Astrocyte (in vitro differentiated cells and primary cell): ENCODE results near the gene SMIM21. TPM values are rescaled to one million over a fixed set of nuclear protein-coding genes. Genes with fewer than 3 reads are reported as not detected.

Experiments
- DNase-seq: peaks from one replicate; pipeline ENCODE4 v3.0.0-alpha.2; 2010; ENCODE audit warnings: low read depth
- FAIRE-seq: peaks from 2 replicates; lab custom pipeline; 2011; peaks lifted over from hg19 to GRCh38; lab: Jason Lieb, UNC
- H2AFZ ChIP-seq: 2 replicates; pipeline ENCODE4 v1.6.0; 2012; ENCODE audit warnings: low read depth, low read length, inconsistent platforms
- H3K27ac ChIP-seq: 2 replicates; pipeline ENCODE4 v1.5.1; 2011; ENCODE audit warnings: low read depth, low read length, inconsistent platforms
- H3K27me3 ChIP-seq: 2 replicates; pipeline ENCODE4 v1.6.0; 2011; ENCODE audit warnings: low read length, inconsistent platforms; ENCODE audit not compliant: insufficient read depth
- H3K36me3 ChIP-seq: 2 replicates; pipeline ENCODE4 v1.5.1; 2011; ENCODE audit warnings: low read length, inconsistent platforms; ENCODE audit not compliant: insufficient read depth
- H3K4me1 ChIP-seq: 2 replicates; pipeline ENCODE4 v1.5.1; 2011; ENCODE audit warnings: low read length, inconsistent platforms; ENCODE audit not compliant: insufficient read depth
- H3K4me2 ChIP-seq: 2 replicates; pipeline ENCODE4 v1.6.0; 2012; ENCODE audit warnings: low read length, inconsistent platforms
- H3K4me3 ChIP-seq: 2 replicates; pipeline ENCODE4 v1.5.1; 2011; ENCODE audit warnings: low read depth, mild to moderate bottlenecking, low read length, inconsistent platforms; ENCODE audit not compliant: insufficient read depth
- H3K79me2 ChIP-seq: 2 replicates; pipeline ENCODE4 v1.6.0; 2012; ENCODE audit warnings: mild to moderate bottlenecking, low read length, inconsistent platforms; ENCODE audit not compliant: insufficient read depth
- H3K9ac ChIP-seq: 2 replicates; pipeline ENCODE4 v1.6.0; 2012; ENCODE audit warnings: mild to moderate bottlenecking, low read length, inconsistent platforms
- H3K9me3 ChIP-seq: 2 replicates; pipeline ENCODE4 v1.5.1; 2012; ENCODE audit warnings: low read depth, mild to moderate bottlenecking, low read length, inconsistent platforms; ENCODE audit not compliant: insufficient read depth
- H4K20me1 ChIP-seq: 2 replicates; pipeline ENCODE4 v1.6.0; 2012; ENCODE audit warnings: low read length, inconsistent platforms; ENCODE audit not compliant: insufficient read depth
- H3K27ac Mint-ChIP-seq: one replicate; pipeline ENCODE4 v1.8.0; 2021; ENCODE audit warnings: mild to moderate bottlenecking, mixed read lengths; ENCODE audit not compliant: unreplicated experiment
- H3K27me3 Mint-ChIP-seq: one replicate; pipeline ENCODE4 v1.8.0; 2021; ENCODE audit warnings: low read depth, mixed read lengths; ENCODE audit not compliant: unreplicated experiment
- H3K36me3 Mint-ChIP-seq: one replicate; pipeline ENCODE4 v1.8.0; 2021; ENCODE audit warnings: low read depth, mixed read lengths; ENCODE audit not compliant: unreplicated experiment
- H3K4me1 Mint-ChIP-seq: one replicate; pipeline ENCODE4 v1.8.0; 2021; ENCODE audit warnings: low read depth, mixed read lengths; ENCODE audit not compliant: unreplicated experiment
- H3K4me3 Mint-ChIP-seq: one replicate; pipeline ENCODE4 v1.8.0; 2021; ENCODE audit warnings: mild to moderate bottlenecking, moderate library complexity, mixed read lengths; ENCODE audit not compliant: unreplicated experiment
- H3K9me3 Mint-ChIP-seq: one replicate; pipeline ENCODE4 v1.8.0; 2021; ENCODE audit warnings: mild to moderate bottlenecking, mixed read lengths; ENCODE audit not compliant: unreplicated experiment
- EZH2 ChIP-seq: IDR thresholded peaks from 2 replicates; pipeline ENCODE4 v1.6.1; 2012; ENCODE audit warnings: mild to moderate bottlenecking, low read length, inconsistent platforms; ENCODE audit not compliant: insufficient read depth
- total RNA-seq: library from RNA; stranded (reverse); gene quantifications from 2 replicates; pipeline ENCODE4 v1.2.1, GENCODE V29; 2021
- TF ChIP-seq, protein P1 (sequence below): IDR thresholded peaks from 2 replicates; pipeline ENCODE4 v1.5.1; 2011; ENCODE audit warnings: low read depth, mild to moderate bottlenecking, inconsistent platforms, low read length, moderate library complexity; ENCODE audit not compliant: insufficient read depth

SMIM21 gene
- total RNA-seq, 1 donor from 2014 or later = not detected

GRCh38 chr18:75365254-75365629, 62.3 kb downstream of the SMIM21 start:
- no peaks in the 10 kb centered on the region for H4K20me1 ChIP-seq
- H3K9me3 Mint-ChIP-seq = no peaks in the 10 kb centered on the region
- no peaks in the 10 kb centered on the region for H3K27me3 ChIP-seq
- H3K4me1 Mint-ChIP-seq = no peaks in the 10 kb centered on the region
- TF ChIP-seq, protein P1, sequence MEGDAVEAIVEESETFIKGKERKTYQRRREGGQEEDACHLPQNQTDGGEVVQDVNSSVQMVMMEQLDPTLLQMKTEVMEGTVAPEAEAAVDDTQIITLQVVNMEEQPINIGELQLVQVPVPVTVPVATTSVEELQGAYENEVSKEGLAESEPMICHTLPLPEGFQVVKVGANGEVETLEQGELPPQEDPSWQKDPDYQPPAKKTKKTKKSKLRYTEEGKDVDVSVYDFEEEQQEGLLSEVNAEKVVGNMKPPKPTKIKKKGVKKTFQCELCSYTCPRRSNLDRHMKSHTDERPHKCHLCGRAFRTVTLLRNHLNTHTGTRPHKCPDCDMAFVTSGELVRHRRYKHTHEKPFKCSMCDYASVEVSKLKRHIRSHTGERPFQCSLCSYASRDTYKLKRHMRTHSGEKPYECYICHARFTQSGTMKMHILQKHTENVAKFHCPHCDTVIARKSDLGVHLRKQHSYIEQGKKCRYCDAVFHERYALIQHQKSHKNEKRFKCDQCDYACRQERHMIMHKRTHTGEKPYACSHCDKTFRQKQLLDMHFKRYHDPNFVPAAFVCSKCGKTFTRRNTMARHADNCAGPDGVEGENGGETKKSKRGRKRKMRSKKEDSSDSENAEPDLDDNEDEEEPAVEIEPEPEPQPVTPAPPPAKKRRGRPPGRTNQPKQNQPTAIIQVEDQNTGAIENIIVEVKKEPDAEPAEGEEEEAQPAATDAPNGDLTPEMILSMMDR = no peak
- no peak for TF ChIP-seq EZH2
- peaks cover 20% of the 10 kb centered on the region for H3K27me3 Mint-ChIP-seq
- H3K4me2 ChIP-seq = no peak overlapping the region
- H3K79me2 ChIP-seq = no peaks in the 10 kb centered on the region
- no peak overlapping the region for H3K27ac Mint-ChIP-seq
- no peak for FAIRE-seq
- no peaks in the 10 kb centered on the region for H3K36me3 ChIP-seq
- H3K4me3 Mint-ChIP-seq = no peak overlapping the region
- H3K9ac ChIP-seq = no peak overlapping the region
- H3K9me3 ChIP-seq = peaks cover 3% of the 10 kb centered on the region
- H3K4me3 ChIP-seq = no peak overlapping the region
- H3K36me3 Mint-ChIP-seq = no peaks in the 10 kb centered on the region
- DNase-seq = no peak
- H3K27ac ChIP-seq = no peak overlapping the region
- H3K4me1 ChIP-seq = peaks cover 4% of the 10 kb centered on the region
- H2AFZ ChIP-seq = no peak overlapping the region

- H3K27ac ChIP-seq = no peak overlapping the region
- Mint-ChIP-seq H3K27ac (no peak overlapping the region), H3K4me1 (no peaks in the 10 kb centered on the region), H3K36me3 (no peaks in the 10 kb centered on the region), H3K27me3 (peaks cover 19% of the 10 kb centered on the region), H3K9me3 (peaks cover under 1% of the 10 kb centered on the region), H3K4me3 (no peak overlapping the region)
- peaks cover 3% of the 10 kb centered on the region for H3K9me3 ChIP-seq
- H2AFZ ChIP-seq = no peak overlapping the region
- no peak overlapping the region for H3K4me3 ChIP-seq
- FAIRE-seq (no peak), DNase-seq (no peak)
- no peaks in the 10 kb centered on the region for H3K36me3 ChIP-seq
- H4K20me1 ChIP-seq = no peaks in the 10 kb centered on the region
- H3K4me2 ChIP-seq = no peak overlapping the region
- H3K9ac ChIP-seq = no peak overlapping the region
- TF ChIP-seq, protein P1 = no peak
- no peak for TF ChIP-seq EZH2
- H3K79me2 ChIP-seq = no peaks in the 10 kb centered on the region
- H3K4me1 ChIP-seq = peaks cover 4% of the 10 kb centered on the region
- no peaks in the 10 kb centered on the region for H3K27me3 ChIP-seq
Observed at GRCh38 chr18:75364512-75365253, 62.8 kb downstream of the SMIM21 start.
